Fibroblast of skin of right quadriceps (primary cell): ENCODE measurements around the gene OMG.
"Not testable (repeated sequence)": the region's sequence is repeated elsewhere in the genome, so short reads cannot be mapped to it uniquely, and the experiment has no call there.

Experiments
- DNase-seq: peaks from one replicate; pipeline ENCODE4 v3.0.0-alpha.2; 2013

The OMG gene, protein sequence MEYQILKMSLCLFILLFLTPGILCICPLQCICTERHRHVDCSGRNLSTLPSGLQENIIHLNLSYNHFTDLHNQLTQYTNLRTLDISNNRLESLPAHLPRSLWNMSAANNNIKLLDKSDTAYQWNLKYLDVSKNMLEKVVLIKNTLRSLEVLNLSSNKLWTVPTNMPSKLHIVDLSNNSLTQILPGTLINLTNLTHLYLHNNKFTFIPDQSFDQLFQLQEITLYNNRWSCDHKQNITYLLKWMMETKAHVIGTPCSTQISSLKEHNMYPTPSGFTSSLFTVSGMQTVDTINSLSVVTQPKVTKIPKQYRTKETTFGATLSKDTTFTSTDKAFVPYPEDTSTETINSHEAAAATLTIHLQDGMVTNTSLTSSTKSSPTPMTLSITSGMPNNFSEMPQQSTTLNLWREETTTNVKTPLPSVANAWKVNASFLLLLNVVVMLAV

DNA sequence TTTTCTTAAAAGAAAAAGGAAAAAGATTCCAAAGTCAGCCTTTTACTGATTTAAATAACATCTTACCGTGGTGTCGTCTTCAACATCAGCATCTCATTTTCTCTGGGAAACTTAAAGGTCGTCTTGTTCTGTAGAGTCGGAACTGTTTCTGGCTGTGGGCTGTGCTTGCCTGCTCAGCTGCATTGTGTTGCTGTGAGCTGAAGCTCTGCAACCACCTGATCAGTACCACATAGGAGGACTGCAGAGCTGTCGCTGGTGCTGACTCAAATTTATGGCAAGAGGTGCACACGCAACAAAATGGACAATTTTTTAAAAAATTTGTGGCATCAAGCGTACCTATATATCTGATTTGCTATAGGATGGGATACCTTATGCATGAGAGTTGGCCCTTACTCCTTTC is at the start of gene OMG:
Gene OMG, minus strand, starts transcription at position 150 of the 400 bp plus-strand sequence. CDS start 908 bp downstream, outside the sequence.
- no peak for DNase-seq

DNA sequence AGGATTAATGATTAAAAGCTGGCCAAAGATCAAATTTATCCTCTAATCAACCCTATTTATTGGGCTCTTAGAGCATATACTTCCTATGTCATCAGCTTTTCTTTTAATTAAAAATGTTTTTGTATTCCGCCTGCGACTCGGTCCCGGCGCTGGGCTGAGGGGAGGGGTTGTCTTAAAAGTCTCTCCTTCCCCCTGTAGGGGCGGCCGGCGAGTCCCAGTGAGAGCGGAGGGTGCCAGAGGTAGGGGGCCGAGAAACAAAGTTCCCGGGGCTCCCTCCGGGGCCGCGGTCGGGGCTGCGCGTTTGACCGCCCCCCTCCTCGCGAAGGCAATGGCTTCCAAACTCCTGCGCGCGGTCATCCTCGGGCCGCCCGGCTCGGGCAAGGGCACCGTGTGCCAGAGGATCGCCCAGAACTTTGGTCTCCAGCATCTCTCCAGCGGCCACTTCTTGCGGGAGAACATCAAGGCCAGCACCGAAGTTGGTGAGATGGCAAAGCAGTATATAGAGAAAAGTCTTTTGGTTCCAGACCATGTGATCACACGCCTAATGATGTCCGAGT is 48.2 kb upstream of the OMG start:
- not testable (repeated sequence) for DNase-seq

DNA sequence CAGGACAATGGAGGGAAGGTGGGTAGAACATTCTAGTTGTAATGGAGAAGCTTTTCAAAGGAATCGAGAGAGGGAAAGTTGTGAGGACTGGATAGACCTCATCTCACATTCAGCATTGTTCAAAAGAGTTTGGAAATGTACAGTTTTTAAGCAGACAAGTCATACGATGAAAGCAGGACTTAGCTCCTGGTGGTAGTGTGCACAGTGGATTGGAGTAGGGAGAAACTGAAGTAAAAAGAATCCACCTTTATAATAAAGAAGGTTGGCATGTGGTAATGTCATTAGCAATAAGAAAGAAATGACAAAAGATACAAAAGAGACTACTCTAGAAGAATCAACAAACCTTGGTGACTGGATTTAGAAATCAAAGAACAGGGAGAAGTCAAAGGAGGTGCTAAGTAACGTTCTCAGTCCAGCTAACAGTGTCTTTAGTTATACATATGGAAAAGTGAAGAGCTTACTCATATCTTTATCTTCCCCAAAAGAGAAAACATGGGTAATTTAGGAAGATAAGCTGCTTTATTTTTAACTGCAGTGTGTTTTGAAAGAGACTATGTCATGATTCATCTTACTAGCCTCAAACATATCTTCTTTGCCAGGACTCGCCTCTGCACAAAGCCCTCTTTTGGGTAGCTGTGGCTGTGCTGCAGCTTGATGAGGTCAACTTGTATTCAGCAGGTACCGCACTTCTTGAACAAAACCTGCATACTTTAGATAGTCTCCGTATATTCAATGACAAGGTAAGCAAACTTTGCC is 43.0 kb upstream of the OMG start:
- peak; percentile 74 for DNase-seq

DNA sequence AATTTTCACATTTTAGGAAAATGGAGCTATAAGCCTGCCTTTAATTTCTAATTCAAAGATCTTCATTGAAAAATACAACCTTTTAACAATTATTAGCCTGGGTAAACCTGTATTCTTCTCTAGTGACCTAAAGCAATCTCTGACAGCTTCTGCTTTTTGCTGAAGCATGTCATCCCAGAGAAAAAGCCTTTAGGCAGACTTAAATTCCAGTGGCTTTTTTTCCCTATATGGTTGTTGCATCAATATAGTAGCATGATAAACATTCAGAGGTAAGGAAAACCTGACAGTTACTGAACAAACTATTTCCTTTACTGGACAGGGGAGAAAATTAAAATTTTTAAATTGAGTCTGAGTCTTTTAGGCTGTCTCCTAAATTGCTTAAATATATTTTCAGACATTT is 32.2 kb upstream of the OMG start:
- DNase-seq: peak; percentile 58

DNA sequence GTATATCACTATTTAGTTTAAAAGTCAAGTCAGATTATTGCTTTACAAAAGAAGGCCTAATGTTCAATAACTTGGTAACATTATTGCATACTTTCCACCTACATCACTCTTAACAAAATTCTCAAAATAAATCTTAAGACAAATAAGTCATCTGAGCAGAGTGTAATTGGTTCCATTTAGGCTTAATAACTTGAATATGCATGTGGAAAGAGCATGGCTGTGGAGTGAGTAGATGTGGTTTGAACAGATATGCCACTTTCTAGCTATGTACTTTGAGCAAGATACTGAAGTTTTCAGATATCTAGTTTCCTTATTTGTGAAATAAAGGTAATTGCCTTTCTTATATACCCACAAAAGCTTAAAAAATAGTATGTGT is 31.1 kb upstream of the OMG start:
- peak; percentile 81 for DNase-seq

DNA sequence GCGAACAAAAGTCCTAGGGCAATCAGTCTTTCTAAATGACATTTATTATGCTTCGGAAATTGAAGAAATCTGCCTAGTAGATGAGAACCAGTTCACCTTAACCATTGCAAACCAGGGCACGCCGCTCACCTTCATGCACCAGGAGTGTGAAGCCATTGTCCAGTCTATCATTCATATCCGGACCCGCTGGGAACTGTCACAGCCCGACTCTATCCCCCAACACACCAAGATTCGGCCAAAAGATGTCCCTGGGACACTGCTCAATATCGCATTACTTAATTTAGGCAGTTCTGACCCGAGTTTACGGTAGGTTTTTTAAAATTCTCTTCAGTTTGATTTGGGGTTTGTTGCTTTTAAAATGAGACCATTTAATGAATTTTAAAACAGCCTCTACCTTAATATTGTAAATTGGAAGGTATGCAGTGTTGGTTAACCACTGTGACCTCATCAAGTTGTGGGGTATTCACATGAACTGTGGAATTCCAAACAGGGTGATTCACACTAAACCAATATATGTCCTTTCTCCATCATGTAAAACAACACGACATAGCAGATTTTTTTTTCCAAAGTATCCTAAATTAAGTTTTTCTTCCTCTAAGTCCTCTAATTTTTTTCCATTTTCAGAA is 30.6 kb upstream of the OMG start:
- peak; percentile 94 for DNase-seq

DNA sequence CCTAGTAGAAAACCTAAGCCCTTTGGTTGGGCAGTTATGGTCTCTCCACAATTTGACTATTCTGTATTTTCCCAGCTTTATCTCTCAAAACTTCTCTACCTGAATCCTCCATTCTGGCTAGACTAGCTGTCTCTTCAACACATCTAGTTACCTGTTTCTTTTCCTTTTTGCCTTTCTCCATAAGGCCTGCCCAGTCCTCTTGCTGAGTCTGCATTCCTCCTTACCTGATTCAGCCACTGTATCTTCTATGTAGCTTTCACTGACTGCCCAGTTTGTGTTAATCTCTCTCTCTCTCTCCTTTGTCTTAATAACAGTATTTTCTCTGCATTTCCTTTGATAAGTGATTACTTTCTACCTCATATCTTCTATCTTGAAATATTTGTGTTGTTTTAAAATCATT is 26.5 kb upstream of the OMG start:
- DNase-seq: no peak

DNA sequence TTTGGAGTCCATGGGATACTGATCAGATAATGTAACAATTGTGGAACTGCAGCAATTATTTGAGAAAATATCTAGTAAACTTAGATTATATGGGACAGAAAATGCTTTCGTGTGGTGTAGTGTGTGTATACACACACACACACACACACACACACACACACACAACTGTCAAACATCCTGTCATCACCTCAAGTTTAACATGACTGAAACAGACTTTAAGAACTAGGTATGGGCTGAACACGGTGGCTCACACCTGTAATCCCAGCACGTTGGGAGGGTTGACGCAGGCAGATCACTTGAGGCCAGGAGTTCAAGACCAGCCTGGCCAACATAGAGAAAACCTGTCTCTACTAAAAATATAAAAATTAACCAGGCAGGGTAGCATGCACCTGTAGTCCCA is 24.9 kb upstream of the OMG start:
- no peak for DNase-seq

DNA sequence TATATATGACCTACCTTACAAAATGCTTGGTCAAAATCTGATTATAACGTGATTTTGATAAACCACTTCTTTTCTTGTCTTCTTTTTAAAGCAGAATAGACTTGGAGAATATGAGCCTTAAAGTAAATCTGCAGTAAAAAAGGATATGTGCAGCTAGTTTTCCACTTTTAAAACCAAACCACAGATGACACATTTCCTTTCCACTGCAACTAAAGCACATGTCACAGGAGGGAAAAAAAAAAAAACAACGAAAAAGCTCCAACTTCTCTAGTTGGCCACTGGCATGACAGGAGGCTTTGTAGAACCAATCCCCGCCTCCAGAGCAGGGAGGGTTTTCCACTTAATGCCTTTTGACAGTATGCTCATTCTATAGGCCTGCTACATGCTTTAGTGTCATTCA is 24.4 kb upstream of the OMG start, which contains the start of gene EVI2A:
Gene EVI2A, minus strand, starts transcription at position 142 of the 400 bp plus-strand sequence. CDS start 2,609 bp downstream, outside the sequence.
- DNase-seq: peak; percentile 90

DNA sequence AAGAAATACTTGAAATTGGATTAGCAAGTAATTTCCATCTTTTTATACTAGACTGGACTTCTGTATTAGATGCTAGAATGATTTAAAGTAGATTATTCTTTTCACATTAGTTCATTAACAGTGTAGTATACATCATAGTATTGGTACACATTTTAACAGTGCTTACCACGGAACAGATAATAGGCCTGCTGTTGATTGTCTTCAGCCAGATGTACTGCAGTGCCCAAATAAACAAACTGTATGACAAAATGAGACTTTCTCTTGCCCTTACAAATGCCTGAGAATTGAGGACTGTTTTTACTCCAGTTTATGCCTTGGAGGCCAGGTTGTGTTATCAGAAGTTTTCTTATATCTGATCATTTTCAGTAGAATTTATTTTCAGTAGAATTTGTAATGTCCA is 23.8 kb upstream of the OMG start:
- no peak for DNase-seq

DNA sequence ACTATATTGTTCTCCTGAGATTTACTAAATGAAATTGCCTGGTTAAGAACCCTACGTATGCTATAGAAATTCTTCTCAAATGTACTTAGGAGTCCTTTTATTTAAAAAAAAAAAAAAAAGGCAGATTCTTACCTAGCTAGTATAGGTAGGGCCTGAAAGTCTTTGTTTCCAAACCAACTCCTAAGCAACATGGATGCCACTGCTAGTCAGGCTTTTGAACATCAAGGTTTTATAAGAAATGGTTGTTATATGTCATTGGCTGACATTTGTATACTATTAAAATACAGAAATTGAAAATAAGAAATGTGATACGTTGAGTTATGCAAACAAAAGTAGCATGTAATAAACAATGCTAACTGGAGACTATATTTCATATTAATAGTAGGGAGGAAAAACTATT is 23.2 kb upstream of the OMG start:
- DNase-seq: no peak

DNA sequence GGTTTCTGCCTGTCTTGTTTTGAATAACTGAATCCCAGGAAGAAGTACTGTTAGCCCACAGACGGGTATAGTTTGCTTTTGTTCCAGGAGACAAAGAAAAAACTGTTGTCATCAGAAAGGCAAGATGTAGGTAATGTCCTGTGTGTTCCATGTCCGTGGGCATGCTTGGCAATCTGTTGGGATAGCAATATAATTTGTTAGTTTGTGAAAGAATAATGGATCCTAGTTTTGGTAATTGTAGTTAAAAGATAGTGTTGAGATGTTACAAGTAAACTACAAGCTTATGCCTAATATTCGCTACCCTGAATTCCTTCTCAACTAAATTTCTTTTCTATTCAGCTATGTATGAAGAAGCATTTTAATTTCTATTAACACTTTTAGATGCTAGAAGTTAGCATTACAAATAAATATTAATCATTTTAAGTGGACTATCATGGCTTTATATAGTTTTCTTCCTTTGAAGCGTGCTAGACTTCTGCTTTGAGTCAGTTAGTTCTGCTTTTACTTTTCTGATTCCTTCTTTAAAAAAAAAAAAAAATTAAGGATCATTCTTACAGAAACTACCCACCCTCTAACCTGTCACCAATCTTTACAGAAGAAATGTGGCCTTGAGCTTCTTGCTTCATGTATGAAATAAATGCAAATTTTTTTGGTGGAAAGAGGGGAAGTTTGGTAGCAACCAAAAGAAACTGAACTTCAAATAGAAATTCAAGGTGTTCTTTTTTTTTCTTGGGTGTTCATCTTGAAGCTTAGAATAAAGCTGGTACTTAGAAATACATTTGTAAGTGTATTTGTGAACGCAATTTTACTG is 22.0 kb upstream of the OMG start:
- DNase-seq: no peak

DNA sequence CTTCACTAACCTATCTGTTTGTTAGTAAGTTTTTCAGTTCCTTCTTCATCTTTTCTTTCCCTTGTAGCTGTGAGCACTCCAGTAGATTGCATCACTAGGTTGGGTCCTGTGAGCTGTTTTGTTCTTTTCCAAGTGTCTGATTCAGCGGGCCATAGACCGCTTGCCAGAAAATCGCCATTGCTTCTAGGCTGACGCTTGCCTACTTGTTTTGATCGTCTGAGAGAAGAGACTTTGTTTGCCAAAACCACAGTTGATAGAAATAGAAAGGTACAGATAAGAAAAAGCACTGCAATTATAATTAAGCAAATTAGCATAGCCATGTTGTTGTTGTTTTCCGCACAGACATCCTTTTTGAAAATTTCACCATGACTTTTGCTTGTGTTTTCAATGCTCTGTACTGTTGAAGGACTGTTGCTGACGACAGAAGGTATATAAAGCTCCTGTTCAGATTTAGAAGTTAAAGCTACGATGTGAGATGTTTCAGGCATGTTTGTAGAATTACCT is 21.3 kb upstream of the OMG start:
- DNase-seq: peak; percentile 39

DNA sequence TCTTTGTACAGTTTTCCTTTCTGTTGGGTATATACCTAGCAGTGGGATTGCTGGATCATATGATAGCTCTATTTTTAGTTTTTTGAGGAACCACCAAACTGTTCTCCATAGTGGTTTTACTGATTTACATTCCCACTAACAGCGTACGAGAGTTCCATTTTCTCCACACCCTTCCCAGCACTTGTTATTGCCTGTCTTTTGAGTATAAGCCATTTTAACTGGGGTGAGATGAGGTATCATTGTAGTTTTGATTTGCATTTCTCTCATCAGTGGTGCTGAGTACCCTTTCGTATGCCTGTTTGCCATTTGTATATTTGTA is 17.7 kb upstream of the OMG start:
- DNase-seq: no peak

DNA sequence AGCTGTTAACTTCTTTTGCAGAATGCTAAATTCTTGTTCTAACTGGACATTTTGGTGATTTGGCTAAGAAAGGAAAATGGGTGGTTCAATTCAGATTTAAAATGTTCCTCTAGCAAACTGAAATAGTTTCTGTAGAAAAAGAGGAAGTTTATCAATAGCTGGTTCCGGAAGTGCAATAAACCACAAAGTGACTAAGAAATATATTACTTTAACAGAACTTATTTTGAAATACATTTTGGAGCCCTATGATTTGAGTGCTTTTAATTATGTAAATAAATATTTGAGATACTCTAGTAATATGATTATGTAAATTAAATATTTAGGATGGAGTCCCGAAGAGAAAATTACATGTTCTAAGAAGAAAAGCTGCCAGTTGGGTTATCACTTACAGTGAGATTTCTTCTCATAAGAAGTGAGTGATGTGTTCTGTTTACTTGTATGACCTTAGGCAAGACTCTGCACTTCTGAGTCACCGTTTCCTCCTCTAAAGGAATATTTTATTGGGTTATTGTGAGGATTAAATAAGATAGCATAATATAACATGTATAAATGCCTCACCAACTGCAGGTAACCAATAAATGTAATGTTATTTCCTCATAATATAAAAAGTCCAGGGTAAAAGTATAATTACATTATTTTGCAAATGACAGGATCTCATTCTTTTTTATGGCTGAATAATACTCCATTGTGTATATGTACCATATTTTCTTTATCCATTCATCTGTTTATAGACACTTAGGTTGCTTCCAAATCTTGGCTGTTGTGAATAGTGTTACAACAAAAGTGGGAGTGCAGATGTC is 17.1 kb upstream of the OMG start, which contains the start of gene EVI2B:
Gene EVI2B, minus strand, starts transcription at position 73 of the 800 bp plus-strand sequence. CDS start 8,445 bp downstream, outside the sequence.
- peak; percentile 24 for DNase-seq

DNA sequence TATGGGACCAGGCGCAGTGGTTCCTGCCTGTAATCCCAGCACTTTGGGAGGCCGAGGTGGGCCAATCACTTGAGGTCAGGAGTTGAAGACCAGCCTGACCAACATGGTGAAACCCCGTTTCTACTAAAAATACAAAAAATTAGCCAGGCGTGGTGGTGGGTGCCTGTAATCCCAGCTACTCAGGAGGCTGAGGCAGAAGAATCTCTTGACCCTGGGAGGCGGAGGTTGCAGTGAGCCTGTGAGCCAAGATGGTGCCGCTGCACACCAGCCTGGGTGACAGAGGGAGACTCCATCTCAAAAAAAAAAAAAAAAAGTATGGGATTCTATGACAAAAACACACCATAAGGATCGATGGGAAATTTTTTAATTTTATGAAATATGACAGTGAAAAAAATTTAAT is 15.2 kb upstream of the OMG start:
- DNase-seq: not testable (repeated sequence)

DNA sequence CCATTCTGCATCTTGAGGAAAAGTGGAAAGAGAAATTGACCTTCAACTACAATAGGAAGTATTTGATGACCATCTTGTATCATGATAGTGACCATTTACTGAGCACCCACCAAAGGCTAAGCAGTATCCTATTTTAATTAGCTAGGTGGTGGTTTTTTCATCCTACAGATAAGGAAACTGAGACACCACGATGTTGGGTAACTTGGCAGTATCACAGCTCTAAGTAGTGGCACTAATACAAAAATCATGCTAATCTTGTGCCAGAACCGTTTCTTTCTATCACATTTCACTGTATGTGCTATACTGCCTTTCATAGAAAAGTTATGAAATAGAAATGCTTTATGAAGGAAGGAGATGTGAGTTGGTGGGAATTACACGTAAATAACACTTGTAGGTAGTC is 14.5 kb upstream of the OMG start:
- DNase-seq: no peak

DNA sequence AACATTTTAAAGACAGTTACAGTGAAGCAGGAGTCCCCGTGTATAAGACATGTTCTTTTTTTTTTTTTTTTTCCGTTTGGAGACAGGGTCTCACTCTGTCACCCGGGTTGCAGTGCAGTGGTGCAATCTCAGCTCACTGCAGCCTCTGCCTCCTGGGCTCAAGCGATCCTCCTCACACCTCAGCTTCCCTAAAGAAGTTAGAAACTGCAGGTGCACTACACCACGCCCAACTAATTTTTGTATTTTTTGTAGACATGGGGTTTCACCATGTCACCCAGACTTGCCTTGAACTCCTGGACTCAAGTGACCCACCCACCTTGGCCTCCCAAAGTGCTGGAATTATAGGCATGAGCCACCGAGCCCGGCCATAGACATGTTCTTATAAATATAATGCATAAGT is 13.8 kb upstream of the OMG start:
- DNase-seq: no peak

DNA sequence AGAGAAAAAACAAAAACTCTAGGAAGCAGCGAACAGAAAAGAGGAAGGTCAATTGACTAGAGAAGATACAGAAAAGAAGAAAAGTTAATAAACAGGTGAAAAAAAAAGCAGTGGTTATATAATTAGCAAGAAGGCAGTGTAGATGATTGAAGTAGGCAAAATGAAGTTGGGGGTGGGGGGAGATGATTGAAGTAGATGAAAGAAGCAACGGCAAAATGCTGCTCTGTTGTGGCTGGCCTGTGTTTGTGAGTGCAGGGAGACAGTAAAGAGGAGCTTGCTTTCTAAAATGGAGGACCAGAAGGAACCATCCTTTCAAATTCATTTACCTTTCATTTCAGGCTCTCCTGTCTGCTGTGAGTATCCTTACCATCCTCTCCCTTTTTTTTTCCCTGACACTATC is 13.2 kb upstream of the OMG start:
- DNase-seq: no peak

DNA sequence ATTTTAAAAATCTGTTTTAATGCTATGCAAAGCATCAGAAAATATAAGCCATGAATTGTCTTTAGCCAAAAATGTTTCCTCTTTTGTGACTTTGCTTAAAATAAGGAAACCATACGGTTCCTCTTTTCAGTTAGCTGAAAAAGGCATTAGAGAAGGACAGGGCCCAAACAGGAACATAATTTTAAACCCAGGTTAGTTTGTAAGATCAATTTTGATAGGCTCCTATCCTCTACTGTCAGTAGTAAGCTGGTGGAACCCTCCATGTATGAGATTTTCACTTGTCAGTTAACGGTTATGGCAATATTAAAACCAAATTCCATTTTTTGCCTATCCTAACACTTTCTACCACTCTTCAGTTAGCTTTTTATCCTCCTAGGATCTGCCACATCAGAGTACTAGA is 12.5 kb upstream of the OMG start:
- no peak for DNase-seq
